Measurements from ENCODE around the gene ERCC2.

- TF ChIP-seq EZH2 (IDR thresholded peaks at IDR 0.05; ENCODE audit: low read depth, unreplicated experiment): no peak
- no peak for TF ChIP-seq REST (IDR thresholded peaks at IDR 0.05; ENCODE audit: unreplicated experiment)
- no peak for TF ChIP-seq CTCF (conservative IDR thresholded peaks at IDR 0.05; ENCODE audit: low read depth in 2 of 2)
- TF ChIP-seq POLR2AphosphoS5 (IDR thresholded peaks at IDR 0.05; ENCODE audit: low read depth): no peak
- no peak for TF ChIP-seq EZH2phosphoT487 (IDR thresholded peaks at IDR 0.05; ENCODE audit: unreplicated experiment)
- TF ChIP-seq JUNB (IDR thresholded peaks at IDR 0.05; ENCODE audit: unreplicated experiment): no peak
- TF ChIP-seq STAT1 (IDR thresholded peaks at IDR 0.05; ENCODE audit: unreplicated experiment): no peak
- TF ChIP-seq CREB1 (CRISPR knock-in tag; IDR thresholded peaks at IDR 0.05; ENCODE audit: low read depth): no peak
Observed at GRCh38 chr19:45340899-45341453, 29.4 kb downstream of the ERCC2 start.

All from GM23338 (cell line).